Loucy (cell line): ENCODE results near the gene NQO2.

Experiments
- H2AFZ ChIP-seq: fragments of 200-600 bp; sonication (generic); 2 replicates; pipeline ENCODE4 v1.6.0; 2016; ENCODE audit warnings: antibody characterized with exemption, mild to moderate bottlenecking, low read length, moderate library complexity
- H3F3A ChIP-seq: fragments of 200-600 bp; 2 replicates; pipeline ENCODE4 v1.6.0; 2016; ENCODE audit warnings: antibody characterized with exemption, low read depth, mild to moderate bottlenecking
- H3K27me3 ChIP-seq: fragments of 200-600 bp; sonication (generic); 2 replicates; pipeline ENCODE4 v1.6.1; 2014; ENCODE audit warnings: low read length, mild to moderate bottlenecking; ENCODE audit not compliant: insufficient read depth, poor library complexity, severe bottlenecking
- H3K36me3 ChIP-seq: fragments of 200-600 bp; sonication (generic); 2 replicates; pipeline ENCODE4 v1.6.1; 2016; ENCODE audit warnings: low read length; ENCODE audit not compliant: insufficient read depth
- H3K4me1 ChIP-seq: fragments of 200-600 bp; sonication (generic); 2 replicates; pipeline ENCODE4 v1.5.1; 2014; ENCODE audit warnings: low read length, mild to moderate bottlenecking; ENCODE audit not compliant: insufficient read depth, poor library complexity, severe bottlenecking
- H3K4me2 ChIP-seq: fragments of 200-600 bp; sonication (generic); 2 replicates; pipeline ENCODE4 v1.6.0; 2014; ENCODE audit warnings: antibody characterized with exemption, low read length, low read depth, mild to moderate bottlenecking; ENCODE audit not compliant: poor library complexity, severe bottlenecking
- H3K4me3 ChIP-seq: fragments of 200-600 bp; sonication (generic); 2 replicates; pipeline ENCODE4 v1.5.1; 2014; ENCODE audit warnings: low read length, mild to moderate bottlenecking, mixed read lengths; ENCODE audit not compliant: poor library complexity, severe bottlenecking
- H3K79me2 ChIP-seq: fragments of 200-600 bp; sonication (generic); 2 replicates; pipeline ENCODE4 v1.6.1; 2014; ENCODE audit warnings: low read length; ENCODE audit not compliant: insufficient read depth
- H3K9ac ChIP-seq: fragments of 200-600 bp; sonication (generic); 2 replicates; pipeline ENCODE4 v1.6.0; 2014; ENCODE audit warnings: mild to moderate bottlenecking, low read depth, low read length, moderate library complexity; ENCODE audit not compliant: poor library complexity, severe bottlenecking
- H3K9me2 ChIP-seq: fragments of 200-600 bp; sonication (generic); replicated peaks from 2 replicates; pipeline ENCODE4 v1.6.1; 2016; ENCODE audit warnings: low read depth, low read length, mixed read lengths
- H3K9me3 ChIP-seq: fragments of 200-600 bp; sonication (generic); 2 replicates; pipeline ENCODE4 v1.6.1; 2014; ENCODE audit warnings: mild to moderate bottlenecking, antibody characterized with exemption, low read length, low read depth; ENCODE audit not compliant: insufficient read depth
- H4K20me1 ChIP-seq: fragments of 200-600 bp; sonication (generic); 2 replicates; pipeline ENCODE4 v1.6.0; 2014; ENCODE audit warnings: antibody characterized with exemption, low read length, mild to moderate bottlenecking; ENCODE audit not compliant: insufficient read depth, poor library complexity, severe bottlenecking
- CTCF ChIP-seq: fragments of 200-600 bp; sonication (generic); conservative IDR thresholded peaks from 2 replicates; pipeline ENCODE4 v1.5.1; 2014; ENCODE audit warnings: mild to moderate bottlenecking, antibody characterized with exemption, low read length
- EZH2phosphoT487 ChIP-seq: fragments of 200-600 bp; IDR thresholded peaks from 2 replicates; pipeline ENCODE4 v1.6.1; 2018; ENCODE audit warnings: antibody characterized with exemption, mild to moderate bottlenecking, moderate library complexity, borderline replicate concordance

Gene NQO2

GRCh38 chr6:2968600-2969135 lies 31.0 kb upstream of the NQO2 start:
- no peaks in the 10 kb centered on the region for H4K20me1 ChIP-seq
- H3F3A ChIP-seq = 0 out of 2 replicates have a peak, but pooled peaks cover under 1% of the 10 kb centered on the region
- H3K36me3 ChIP-seq = no peaks in the 10 kb centered on the region
- H3K4me1 ChIP-seq = peaks cover 10% of the 10 kb centered on the region
- H3K4me3 ChIP-seq = no peak overlapping the region
- H2AFZ ChIP-seq = no peak overlapping the region
- TF ChIP-seq CTCF = no peak
- TF ChIP-seq EZH2phosphoT487 = no peak
- no peaks in the 10 kb centered on the region for H3K27me3 ChIP-seq
- no peak overlapping the region for H3K4me2 ChIP-seq
- H3K9me3 ChIP-seq = no peaks in the 10 kb centered on the region; the same call in 1 of the 2 replicates
- no peaks in the 10 kb centered on the region for H3K9me2 ChIP-seq
- 0 out of 2 replicates have a peak, but pooled peaks cover 8% of the 10 kb centered on the region for H3K79me2 ChIP-seq
- H3K9ac ChIP-seq = no peak overlapping the region

GRCh38 chr6:2969549-2969948 lies 30.1 kb upstream of the NQO2 start:
- TF ChIP-seq CTCF (no peak), EZH2phosphoT487 (no peak)
- no peaks in the 10 kb centered on the region for H4K20me1 ChIP-seq
- H3K4me2 ChIP-seq = no peak overlapping the region

GRCh38 chr6:2970034-2970685 lies 29.5 kb upstream of the NQO2 start:
- no peaks in the 10 kb centered on the region for H3K9me2 ChIP-seq
- H3K4me1 ChIP-seq = peaks cover 10% of the 10 kb centered on the region
- 0 out of 2 replicates have a peak, but pooled peaks cover 8% of the 10 kb centered on the region for H3K79me2 ChIP-seq
- no peaks in the 10 kb centered on the region for H3K36me3 ChIP-seq
- no peak overlapping the region for H2AFZ ChIP-seq
- no peaks in the 10 kb centered on the region; the same call in 1 of the 2 replicates for H3K9me3 ChIP-seq
- H3K4me3 ChIP-seq = peak overlapping the region; percentile 78
- TF ChIP-seq EZH2phosphoT487 = no peak
- TF ChIP-seq CTCF = no peak
- H4K20me1 ChIP-seq = no peaks in the 10 kb centered on the region
- H3K9ac ChIP-seq = peak overlapping the region; percentile 76
- no peaks in the 10 kb centered on the region for H3K27me3 ChIP-seq
- H3K4me2 ChIP-seq = peak overlapping the region; percentile 73
- H3F3A ChIP-seq = 0 out of 2 replicates have a peak, but pooled peaks cover 4% of the 10 kb centered on the region

More at GRCh38 chr6:2969549-2969948, 30.1 kb upstream of the NQO2 start:
- Histone ChIP-seq H3K79me2 (0 out of 2 replicates have a peak, but pooled peaks cover 8% of the 10 kb centered on the region), H3K9me2 (no peaks in the 10 kb centered on the region), H3K4me3 (no peak overlapping the region), H3K9ac (no peak overlapping the region), H3F3A (0 out of 2 replicates have a peak, but pooled peaks cover 4% of the 10 kb centered on the region), H2AFZ (no peak overlapping the region), H3K4me1 (peaks cover 10% of the 10 kb centered on the region), H3K36me3 (no peaks in the 10 kb centered on the region), H3K27me3 (no peaks in the 10 kb centered on the region), H3K9me3 (no peaks in the 10 kb centered on the region; the same call in 1 of the 2 replicates)
